H1 (cell line): ENCODE results near the gene TMEM181. TPM values are rescaled to one million over a fixed set of nuclear protein-coding genes. Genes with fewer than 3 reads are reported as not detected.

Experiments used
- BRCA1 ChIP-seq: IDR thresholded peaks from 2 replicates; pipeline ENCODE4 v1.6.1; 2012; ENCODE audit warnings: low read depth, low read length, improper control_type of control experiment
- CEBPB ChIP-seq: IDR thresholded peaks from 2 replicates; pipeline ENCODE4 v1.6.1; 2012; ENCODE audit warnings: low read depth, low read length
- CHD2 ChIP-seq: IDR thresholded peaks from 2 replicates; pipeline ENCODE4 v1.6.1; 2012; ENCODE audit warnings: low read length, improper control_type of control experiment
- CHD7 ChIP-seq: fragments of 300-600 bp; sonication (generic); IDR thresholded peaks from 2 replicates; pipeline ENCODE4 v1.7.1; 2012; ENCODE audit warnings: low read length, moderate library complexity, mild to moderate bottlenecking, inconsistent platforms; ENCODE audit not compliant: insufficient replicate concordance
- E2F6 ChIP-seq: IDR thresholded peaks from 2 replicates; pipeline ENCODE4 v1.6.1; 2012; ENCODE audit warnings: inconsistent platforms
- SAP30 ChIP-seq: fragments of 300-600 bp; sonication (generic); IDR thresholded peaks from 2 replicates; pipeline ENCODE4 v1.7.1; 2012; ENCODE audit warnings: low read length, moderate library complexity, mild to moderate bottlenecking, inconsistent platforms; ENCODE audit not compliant: insufficient read depth, insufficient replicate concordance
- TBP ChIP-seq: IDR thresholded peaks from 2 replicates; pipeline ENCODE4 v1.6.1; 2011; ENCODE audit warnings: low read depth, low read length, improper control_type of control experiment
- TEAD4 ChIP-seq: IDR thresholded peaks from 2 replicates; pipeline ENCODE4 v1.6.1; 2012; ENCODE audit warnings: low read depth, low read length, inconsistent platforms, mixed read lengths
- polyA plus RNA-seq, 7 experiments: library from polyadenylated mRNA; depleted of rRNA in 3 of 7; stranded (reverse) in 5 of 7; unstranded in 2 of 7; fragments of >200 nt in 5 of 7; fragments of 200-250 nt in 2 of 7; gene quantifications; 1 replicate in 5 of 7; 2 replicates in 1 of 7; 4 replicates in 1 of 7; pipeline versions ENCODE4 v1.2.1 to v1.2.3, GENCODE V29; 2011 to 2013; ENCODE audit warnings: missing spikeins in 2 of 7, mixed read lengths in 2 of 7
- total RNA-seq: library from RNA; stranded (reverse); fragmentation: NEBNext Ultra II Directional; extraction: Animal tissue kit (Norgen Biotek cat#: 25700); gene quantifications from 2 replicates; pipeline ENCODE4 v1.2.1, GENCODE V29; 2021

The TMEM181 gene
- total and polyA plus RNA-seq, 2 of the 8 experiments (the other 6 are each of a cell fraction or from before 2014, with no cell fraction given), result 8.6 to 19.0 TPM

DNA sequence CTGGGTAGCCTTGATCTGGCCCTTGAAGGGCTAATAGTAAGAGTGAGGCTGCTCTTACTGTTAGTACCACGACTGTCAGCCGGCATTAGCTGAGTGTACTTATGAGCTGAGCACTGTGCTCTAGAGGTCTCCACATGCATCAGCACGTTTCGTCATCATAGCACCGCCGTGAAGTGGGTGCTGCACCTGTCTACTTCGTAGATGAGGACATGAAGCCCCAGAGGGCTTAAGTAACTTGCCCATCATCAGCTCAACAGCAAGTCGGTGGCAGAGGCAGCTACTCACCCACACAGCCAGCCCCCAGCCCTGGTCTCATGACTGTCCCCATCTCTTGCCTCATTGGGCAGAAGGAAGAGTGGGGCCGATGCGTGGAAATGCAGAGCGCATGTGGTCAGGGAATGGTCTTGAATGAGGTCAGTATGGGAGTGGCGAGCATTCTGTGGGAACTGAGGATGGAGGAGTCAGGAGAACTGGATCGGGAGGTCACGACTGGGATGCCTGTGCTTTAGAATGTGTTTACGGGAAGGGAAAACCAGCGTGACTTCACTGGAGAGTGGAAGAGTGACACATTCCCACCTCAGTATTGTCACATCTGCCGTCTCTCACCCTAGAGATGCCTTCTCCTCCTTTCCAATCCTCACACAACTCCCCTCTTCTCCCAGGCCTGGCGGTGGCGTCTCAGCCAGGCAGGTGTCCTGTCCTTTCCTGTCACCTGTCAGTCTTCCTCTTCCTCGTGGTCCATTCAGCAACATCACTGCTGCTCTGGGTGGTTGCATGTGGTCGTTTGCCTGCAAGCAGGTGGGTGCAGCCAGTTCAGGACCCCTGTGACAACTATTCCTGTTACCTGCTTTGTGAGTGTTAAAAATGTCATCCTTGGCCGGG lies 95.9 kb downstream of the TMEM181 start (continued):
- TF ChIP-seq SAP30 (no peak), CEBPB (no peak), CHD2 (no peak), BRCA1 (no peak), TEAD4 (no peak), E2F6 (no peak), TBP (no peak), CHD7 (no peak)
